HCT116 (cell line): ENCODE data around the gene MYBPHL. TPM values are rescaled to one million over a fixed set of nuclear protein-coding genes. Genes with fewer than 3 reads are reported as not detected.

Source experiments
- ATAC-seq: fragments of 200-7000 bp; cut with Tn5 transposase; 2 replicates; pipeline ENCODE4 v1.9.1; 2020; ENCODE audit warnings: mild to moderate bottlenecking, moderate library complexity
- BruUV-seq: library from RNA; stranded (reverse); fragments of 400-500 nt; replicated peaks from 2 replicates; lab custom pipeline; 2021; lab: Mats Ljungman, UMichigan
- CTCF ChIA-PET: fragments of 300-600 bp; sonication (Branson Sonifier 250); formaldehyde crosslinking; loops from one replicate; lab custom pipeline; 2021; ENCODE audit warnings: antibody characterized with exemption; lab: Charles Lee
- POLR2A ChIA-PET: fragments of 300-600, 350-600 bp; sonication (Branson Sonifier 250); formaldehyde crosslinking; loops from one replicate; lab custom pipeline; 2021; ENCODE audit warnings: antibody characterized with exemption; lab: Charles Lee
- RAD21 ChIA-PET, 2 experiments: fragments of 300-600 bp; sonication (Branson Sonifier 250); formaldehyde crosslinking; loops; one replicate each; lab custom pipeline; 2023; ENCODE audit warnings: low total read pairs in 2 of 2; ENCODE audit not compliant: uncharacterized antibody in 2 of 2, unreplicated experiment in 2 of 2, low non-redundant PET in 1 of 2; lab: Charles Lee
- DNase-seq: peaks from one replicate; pipeline ENCODE4 v3.0.0-alpha.2; 2010; ENCODE audit warnings: low read depth, low spot score
- H2AFZ ChIP-seq: fragments of 200-600 bp; shearing (Covaris generic), sonication (generic); 2 replicates; pipeline ENCODE4 v1.6.1; 2017; ENCODE audit warnings: low read depth, mixed run types, mixed read lengths, antibody characterized with exemption, low read length; ENCODE audit not compliant: poor library complexity, severe bottlenecking
- H3K27ac ChIP-seq: 2 replicates; pipeline ENCODE4 v1.5.1; 2012; ENCODE audit warnings: low read depth, low read length
- H3K27me3 ChIP-seq: fragments of 200-600 bp; sonication (generic); 2 replicates; pipeline ENCODE4 v1.6.1; 2016; ENCODE audit warnings: mixed run types, low read length, mixed read lengths; ENCODE audit not compliant: insufficient read depth
- H3K36me3 ChIP-seq, 2 experiments: fragments of 200-500 bp in 1 of 2; fragments of 200-600 bp in 1 of 2; sonication (Bioruptor generic) in 1 of 2; sonication (generic) in 1 of 2; 2 replicates each; pipeline versions ENCODE4 v1.5.1 to v1.6.1; 2014 to 2016; ENCODE audit warnings: low read length in 2 of 2, inconsistent platforms in 1 of 2, mixed read lengths in 1 of 2, mixed run types in 1 of 2; ENCODE audit not compliant: insufficient read depth in 2 of 2, control insufficient read depth in 1 of 2
- H3K4me1 ChIP-seq, 2 experiments: fragments of 200-600 bp in 1 of 2; sonication (generic) in 1 of 2; 2 replicates each; pipeline versions ENCODE4 v1.5.1 to v1.6.1; 2012 to 2017; ENCODE audit warnings: low read length in 2 of 2, inconsistent platforms in 1 of 2, mild to moderate bottlenecking in 1 of 2, mixed read lengths in 1 of 2, mixed run types in 1 of 2, moderate library complexity in 1 of 2; ENCODE audit not compliant: insufficient read depth in 2 of 2, control insufficient read depth in 1 of 2
- H3K4me2 ChIP-seq: fragments of 200-600 bp; sonication (generic); 2 replicates; pipeline ENCODE4 v1.6.1; 2017; ENCODE audit warnings: mixed run types, low read length, mixed read lengths
- H3K4me3 ChIP-seq, 2 experiments: fragments of 200-600 bp in 1 of 2; sonication (generic) in 1 of 2; replicated peaks in 1 of 2; 2 replicates each; pipeline ENCODE4 v1.5.1; 2011 to 2016; ENCODE audit warnings: low read length in 2 of 2, control low read depth in 1 of 2, low read depth in 1 of 2, mild to moderate bottlenecking in 1 of 2, mixed read lengths in 1 of 2, mixed run types in 1 of 2
- H3K79me2 ChIP-seq: fragments of 200-600 bp; sonication (generic); 2 replicates; pipeline ENCODE4 v1.6.1; 2017; ENCODE audit warnings: mild to moderate bottlenecking, mixed run types, low read length, moderate library complexity, mixed read lengths; ENCODE audit not compliant: insufficient read depth
- H3K9ac ChIP-seq: fragments of 200-600 bp; sonication (generic); 2 replicates; pipeline ENCODE4 v1.6.1; 2016; ENCODE audit warnings: low read length, mixed read lengths
- H3K9me2 ChIP-seq: fragments of 200-600 bp; sonication (generic), shearing (Covaris generic); 2 replicates; pipeline ENCODE4 v1.6.1; 2017; ENCODE audit warnings: mixed run types, mild to moderate bottlenecking, moderate library complexity; ENCODE audit not compliant: insufficient read depth
- H3K9me3 ChIP-seq, 2 experiments: fragments of 200-500 bp in 1 of 2; fragments of 200-600 bp in 1 of 2; sonication (Bioruptor generic) in 1 of 2; sonication (generic) in 1 of 2; 2 replicates each; pipeline ENCODE4 v1.6.1; 2014 to 2017; ENCODE audit warnings: low read length in 2 of 2, mixed read lengths in 2 of 2, inconsistent platforms in 1 of 2, low read depth in 1 of 2, mild to moderate bottlenecking in 1 of 2, mixed run types in 1 of 2, moderate library complexity in 1 of 2; ENCODE audit not compliant: control insufficient read depth in 1 of 2, insufficient read depth in 1 of 2
- H4K20me1 ChIP-seq: fragments of 200-600 bp; sonication (generic), shearing (Covaris generic); 2 replicates; pipeline ENCODE4 v1.6.1; 2017; ENCODE audit warnings: mixed run types, mild to moderate bottlenecking, moderate library complexity; ENCODE audit not compliant: insufficient read depth
- CEBPB ChIP-seq: IDR thresholded peaks from 2 replicates; pipeline ENCODE4 v1.6.1; 2012; ENCODE audit warnings: low read depth
- ELF1 ChIP-seq: IDR thresholded peaks from 2 replicates; pipeline ENCODE4 v1.6.1; 2012; ENCODE audit warnings: low read depth, borderline replicate concordance
- EZH2 ChIP-seq: fragments of 200-600 bp; sonication (generic); IDR thresholded peaks from 2 replicates; pipeline ENCODE4 v1.6.1; 2017; ENCODE audit warnings: antibody characterized with exemption, mixed run types
- FOSL1 ChIP-seq: IDR thresholded peaks from 2 replicates; pipeline ENCODE4 v1.6.1; 2012; ENCODE audit warnings: low read depth
- JUND ChIP-seq: IDR thresholded peaks from 2 replicates; pipeline ENCODE4 v1.6.1; 2012
- POLR2AphosphoS5 ChIP-seq: IDR thresholded peaks from 2 replicates; pipeline ENCODE4 v1.6.1; 2011; ENCODE audit warnings: mild to moderate bottlenecking, low read depth, low read length, moderate library complexity
- RAD21 ChIP-seq: IDR thresholded peaks from 2 replicates; pipeline ENCODE4 v1.6.1; 2012; ENCODE audit warnings: low read depth, mild to moderate bottlenecking
- SIN3A ChIP-seq: IDR thresholded peaks from 2 replicates; pipeline ENCODE4 v1.6.1; 2012; ENCODE audit warnings: low read depth
- SP1 ChIP-seq: IDR thresholded peaks from 2 replicates; pipeline ENCODE4 v1.6.1; 2012; ENCODE audit warnings: low read depth
- SRF ChIP-seq: IDR thresholded peaks from 2 replicates; pipeline ENCODE4 v1.6.1; 2012; ENCODE audit warnings: low read depth
- YY1 ChIP-seq: IDR thresholded peaks from 2 replicates; pipeline ENCODE4 v1.6.1; 2011; ENCODE audit warnings: low read length, low read depth, moderate library complexity, mild to moderate bottlenecking; ENCODE audit not compliant: insufficient replicate concordance; ENCODE audit errors: extremely low read depth
- ZFX ChIP-seq: fragments of 450-650 bp; IDR thresholded peaks from 2 replicates; pipeline ENCODE4 v1.6.1; 2017
- ZNF274 ChIP-seq: fragments of 200-500 bp; sonication (Bioruptor generic); IDR thresholded peaks from 2 replicates; pipeline ENCODE4 v1.6.1; 2014; ENCODE audit warnings: mild to moderate bottlenecking, low read depth, low read length, inconsistent platforms
- intact Hi-C: fragments of 100-400 bp; cut with micrococcal nuclease; formaldehyde crosslinking; loops from 2 replicates; pipeline ENCODE4 v1.10.0; 2022
- total RNA-seq: library from RNA; stranded (reverse); gene quantifications from one replicate; pipeline ENCODE4 v1.2.1, GENCODE V29; 2021; ENCODE audit not compliant: unreplicated experiment
- TF ChIP-seq, protein P1 (sequence below): IDR thresholded peaks from 2 replicates; pipeline ENCODE4 v1.6.1; 2012
- TF ChIP-seq, protein P2 (sequence below): IDR thresholded peaks from 2 replicates; pipeline ENCODE4 v1.6.1; 2011; ENCODE audit warnings: mild to moderate bottlenecking, low read length, moderate library complexity; ENCODE audit not compliant: insufficient replicate concordance; ENCODE audit errors: extremely low read depth
- TF ChIP-seq, protein P3 (sequence below), 3 experiments: fragments of 200-600 bp in 1 of 3; sonication (generic) in 1 of 3; IDR thresholded peaks in 2 of 3; conservative IDR thresholded peaks in 1 of 3; 2 replicates each; pipeline ENCODE4 v1.5.1; 2012 to 2017; ENCODE audit warnings: low read depth in 2 of 3, low read length in 2 of 3, antibody characterized with exemption in 1 of 3, borderline replicate concordance in 1 of 3, control low read depth in 1 of 3, mild to moderate bottlenecking in 1 of 3, mixed read lengths in 1 of 3, mixed run types in 1 of 3, moderate library complexity in 1 of 3; ENCODE audit not compliant: insufficient read depth in 1 of 3
- TF ChIP-seq, protein P4 (sequence below): IDR thresholded peaks from 2 replicates; pipeline ENCODE4 v1.6.1; 2012; ENCODE audit warnings: low read depth

Gene MYBPHL
- total RNA-seq, 1 experiment from 2014 or later: 1.0 TPM

DNA sequence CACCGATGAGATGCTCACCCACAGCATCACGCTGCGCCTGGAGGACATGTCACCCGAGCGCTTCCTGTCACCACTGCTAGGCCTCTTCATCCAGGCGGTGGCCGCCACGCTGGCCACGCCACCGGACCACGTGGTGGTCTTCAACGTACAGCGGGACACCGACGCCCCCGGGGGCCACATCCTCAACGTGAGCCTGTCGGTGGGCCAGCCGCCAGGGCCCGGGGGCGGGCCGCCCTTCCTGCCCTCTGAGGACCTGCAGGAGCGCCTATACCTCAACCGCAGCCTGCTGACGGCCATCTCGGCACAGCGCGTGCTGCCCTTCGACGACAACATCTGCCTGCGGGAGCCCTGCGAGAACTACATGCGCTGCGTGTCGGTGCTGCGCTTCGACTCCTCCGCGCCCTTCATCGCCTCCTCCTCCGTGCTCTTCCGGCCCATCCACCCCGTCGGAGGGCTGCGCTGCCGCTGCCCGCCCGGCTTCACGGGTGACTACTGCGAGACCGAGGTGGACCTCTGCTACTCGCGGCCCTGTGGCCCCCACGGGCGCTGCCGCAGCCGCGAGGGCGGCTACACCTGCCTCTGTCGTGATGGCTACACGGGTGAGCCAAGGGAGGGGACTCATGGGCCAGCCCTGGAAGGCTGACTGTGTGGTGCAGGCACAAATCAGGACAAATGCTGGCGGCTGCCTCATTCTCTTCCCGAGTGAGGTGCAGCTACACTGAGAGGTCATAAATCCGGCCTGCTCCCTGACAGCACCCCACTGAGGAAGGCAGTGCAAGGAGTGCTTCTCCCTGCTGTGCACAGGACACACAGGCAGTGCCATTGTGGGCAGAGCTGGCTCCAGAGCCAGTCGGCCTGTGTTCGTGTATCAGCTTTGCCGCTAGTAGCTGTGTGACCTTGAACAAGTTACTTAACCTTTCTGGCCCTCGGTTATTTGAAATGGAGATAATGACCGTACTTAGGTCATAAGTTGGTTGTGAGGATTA, 48.0 kb downstream of the MYBPHL start:
- no peaks in the 10 kb centered on the region for H3K36me3 ChIP-seq
- no peaks in the 10 kb centered on the region for H4K20me1 ChIP-seq
- H3K79me2 ChIP-seq: no peaks in the 10 kb centered on the region
- no peak for DNase-seq
- H3K4me3 ChIP-seq: no peak overlapping the region
- H2AFZ ChIP-seq: no peak overlapping the region
- H3K4me1 ChIP-seq: peaks cover 3 to 16% of the 10 kb centered on the region in 2 experiments; a peak in 3 of 4 replicates
- ChIA-PET RAD21 (no interaction called here), POLR2A (no interaction called here), CTCF (interaction anchor here (1.5 kb wide), 1 partner anchor 141 kb away, joined by 4 read pairs; no protein-coding TSS in a partner anchor)
- no peak for ATAC-seq
- H3K9ac ChIP-seq: no peak overlapping the region
- no peaks in the 10 kb centered on the region for H3K9me2 ChIP-seq
- no peaks in the 10 kb centered on the region for H3K27me3 ChIP-seq
- TF ChIP-seq CEBPB (no peak), SIN3A (no peak), YY1 (no peak), ELF1 (no peak), EZH2 (no peak), SP1 (no peak), ZFX (no peak), SRF (no peak), FOSL1 (no peak), ZNF274 (no peak), JUND (no peak), RAD21 (no peak), POLR2AphosphoS5 (no peak)
- TF ChIP-seq, protein P1, sequence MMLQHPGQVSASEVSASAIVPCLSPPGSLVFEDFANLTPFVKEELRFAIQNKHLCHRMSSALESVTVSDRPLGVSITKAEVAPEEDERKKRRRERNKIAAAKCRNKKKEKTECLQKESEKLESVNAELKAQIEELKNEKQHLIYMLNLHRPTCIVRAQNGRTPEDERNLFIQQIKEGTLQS: no peak
- TF ChIP-seq, protein P2, sequence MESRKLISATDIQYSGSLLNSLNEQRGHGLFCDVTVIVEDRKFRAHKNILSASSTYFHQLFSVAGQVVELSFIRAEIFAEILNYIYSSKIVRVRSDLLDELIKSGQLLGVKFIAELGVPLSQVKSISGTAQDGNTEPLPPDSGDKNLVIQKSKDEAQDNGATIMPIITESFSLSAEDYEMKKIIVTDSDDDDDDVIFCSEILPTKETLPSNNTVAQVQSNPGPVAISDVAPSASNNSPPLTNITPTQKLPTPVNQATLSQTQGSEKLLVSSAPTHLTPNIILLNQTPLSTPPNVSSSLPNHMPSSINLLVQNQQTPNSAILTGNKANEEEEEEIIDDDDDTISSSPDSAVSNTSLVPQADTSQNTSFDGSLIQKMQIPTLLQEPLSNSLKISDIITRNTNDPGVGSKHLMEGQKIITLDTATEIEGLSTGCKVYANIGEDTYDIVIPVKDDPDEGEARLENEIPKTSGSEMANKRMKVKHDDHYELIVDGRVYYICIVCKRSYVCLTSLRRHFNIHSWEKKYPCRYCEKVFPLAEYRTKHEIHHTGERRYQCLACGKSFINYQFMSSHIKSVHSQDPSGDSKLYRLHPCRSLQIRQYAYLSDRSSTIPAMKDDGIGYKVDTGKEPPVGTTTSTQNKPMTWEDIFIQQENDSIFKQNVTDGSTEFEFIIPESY: no peak
- TF ChIP-seq, protein P3, sequence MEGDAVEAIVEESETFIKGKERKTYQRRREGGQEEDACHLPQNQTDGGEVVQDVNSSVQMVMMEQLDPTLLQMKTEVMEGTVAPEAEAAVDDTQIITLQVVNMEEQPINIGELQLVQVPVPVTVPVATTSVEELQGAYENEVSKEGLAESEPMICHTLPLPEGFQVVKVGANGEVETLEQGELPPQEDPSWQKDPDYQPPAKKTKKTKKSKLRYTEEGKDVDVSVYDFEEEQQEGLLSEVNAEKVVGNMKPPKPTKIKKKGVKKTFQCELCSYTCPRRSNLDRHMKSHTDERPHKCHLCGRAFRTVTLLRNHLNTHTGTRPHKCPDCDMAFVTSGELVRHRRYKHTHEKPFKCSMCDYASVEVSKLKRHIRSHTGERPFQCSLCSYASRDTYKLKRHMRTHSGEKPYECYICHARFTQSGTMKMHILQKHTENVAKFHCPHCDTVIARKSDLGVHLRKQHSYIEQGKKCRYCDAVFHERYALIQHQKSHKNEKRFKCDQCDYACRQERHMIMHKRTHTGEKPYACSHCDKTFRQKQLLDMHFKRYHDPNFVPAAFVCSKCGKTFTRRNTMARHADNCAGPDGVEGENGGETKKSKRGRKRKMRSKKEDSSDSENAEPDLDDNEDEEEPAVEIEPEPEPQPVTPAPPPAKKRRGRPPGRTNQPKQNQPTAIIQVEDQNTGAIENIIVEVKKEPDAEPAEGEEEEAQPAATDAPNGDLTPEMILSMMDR (IDR thresholded peaks at IDR 0.05 in 2 of 3, conservative IDR thresholded peaks at IDR 0.05 in 1 of 3; ENCODE audit: borderline replicate concordance in 1 of 3, insufficient read depth in 1 of 3, low read depth in 2 of 3, low read length in 2 of 3): no peak
- TF ChIP-seq, protein P4, sequence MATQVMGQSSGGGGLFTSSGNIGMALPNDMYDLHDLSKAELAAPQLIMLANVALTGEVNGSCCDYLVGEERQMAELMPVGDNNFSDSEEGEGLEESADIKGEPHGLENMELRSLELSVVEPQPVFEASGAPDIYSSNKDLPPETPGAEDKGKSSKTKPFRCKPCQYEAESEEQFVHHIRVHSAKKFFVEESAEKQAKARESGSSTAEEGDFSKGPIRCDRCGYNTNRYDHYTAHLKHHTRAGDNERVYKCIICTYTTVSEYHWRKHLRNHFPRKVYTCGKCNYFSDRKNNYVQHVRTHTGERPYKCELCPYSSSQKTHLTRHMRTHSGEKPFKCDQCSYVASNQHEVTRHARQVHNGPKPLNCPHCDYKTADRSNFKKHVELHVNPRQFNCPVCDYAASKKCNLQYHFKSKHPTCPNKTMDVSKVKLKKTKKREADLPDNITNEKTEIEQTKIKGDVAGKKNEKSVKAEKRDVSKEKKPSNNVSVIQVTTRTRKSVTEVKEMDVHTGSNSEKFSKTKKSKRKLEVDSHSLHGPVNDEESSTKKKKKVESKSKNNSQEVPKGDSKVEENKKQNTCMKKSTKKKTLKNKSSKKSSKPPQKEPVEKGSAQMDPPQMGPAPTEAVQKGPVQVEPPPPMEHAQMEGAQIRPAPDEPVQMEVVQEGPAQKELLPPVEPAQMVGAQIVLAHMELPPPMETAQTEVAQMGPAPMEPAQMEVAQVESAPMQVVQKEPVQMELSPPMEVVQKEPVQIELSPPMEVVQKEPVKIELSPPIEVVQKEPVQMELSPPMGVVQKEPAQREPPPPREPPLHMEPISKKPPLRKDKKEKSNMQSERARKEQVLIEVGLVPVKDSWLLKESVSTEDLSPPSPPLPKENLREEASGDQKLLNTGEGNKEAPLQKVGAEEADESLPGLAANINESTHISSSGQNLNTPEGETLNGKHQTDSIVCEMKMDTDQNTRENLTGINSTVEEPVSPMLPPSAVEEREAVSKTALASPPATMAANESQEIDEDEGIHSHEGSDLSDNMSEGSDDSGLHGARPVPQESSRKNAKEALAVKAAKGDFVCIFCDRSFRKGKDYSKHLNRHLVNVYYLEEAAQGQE: no peak
- intact Hi-C loops: no loop called here
- no peak overlapping the region for H3K4me2 ChIP-seq
- no TSS peak for BruUV-seq
- H3K9me3 ChIP-seq: no peaks in the 10 kb centered on the region
- H3K27ac ChIP-seq: no peak overlapping the region
